CD4-positive, alpha-beta T cell treated with Interleukin-2 at 100 ng/mL for 4 hours (primary cell): ENCODE measurements around the gene RPS26.

Experiments used
- DNase-seq: peaks from one replicate; pipeline ENCODE4 v3.0.0-alpha.2; 2020; ENCODE audit warnings: low spot score

The RPS26 gene

GRCh38 chr12:56078931-56079722, 37.4 kb downstream of the RPS26 start:
- DNase-seq, result peak; percentile 40

- peak; percentile 75 for DNase-seq
These were observed 38.2 kb downstream of the RPS26 start, which contains the start of gene ERBB3 for GRCh38 chr12:56079723-56080555. Gene ERBB3, plus strand, starts transcription at chr12:56080165. Its CDS starts 136 bp downstream, at chr12:56080301.

GRCh38 chr12:56080556-56081138, 38.9 kb downstream of the RPS26 start:
- DNase-seq, result no peak

- no peak for DNase-seq
These were observed 40.0 kb downstream of the RPS26 start for GRCh38 chr12:56081393-56082347.

GRCh38 chr12:56082382-56082781, 40.7 kb downstream of the RPS26 start:
- DNase-seq, result no peak

GRCh38 chr12:56082967-56083366, 41.2 kb downstream of the RPS26 start:
- DNase-seq, result no peak

GRCh38 chr12:56084958-56085543, 43.3 kb downstream of the RPS26 start:
- DNase-seq, result peak; percentile 22

- DNase-seq, result no peak
These were observed 44.4 kb downstream of the RPS26 start for GRCh38 chr12:56086096-56086495.

GRCh38 chr12:56086608-56087007, 44.9 kb downstream of the RPS26 start:
- DNase-seq, result no peak

GRCh38 chr12:56087220-56087619, 45.5 kb downstream of the RPS26 start:
- DNase-seq, result no peak
